Esophagus muscularis mucosa (tissue), 4 donors: ENCODE results near the gene OLFM2.

ENCODE experiments used
- EP300 ChIP-seq: sonication (generic); formaldehyde crosslinking; IDR thresholded peaks from one replicate; pipeline ENCODE4 v1.6.1; 2017; ENCODE audit warnings: antibody characterized with exemption
- POLR2A ChIP-seq: fragments of 450-650 bp; IDR thresholded peaks from one replicate; pipeline ENCODE4 v1.6.1; 2017; ENCODE audit warnings: antibody characterized with exemption, moderate library complexity, mild to moderate bottlenecking, low read depth
- TF ChIP-seq, protein P1 (sequence below), 3 experiments: fragments of 200-600 bp in 2 of 3; fragments of 450-650 bp in 1 of 3; sonication (generic) in 2 of 3; IDR thresholded peaks; one replicate each; pipeline ENCODE4 v1.5.1; 2017 to 2019; ENCODE audit warnings: antibody characterized with exemption in 3 of 3, mild to moderate bottlenecking in 2 of 3, moderate library complexity in 1 of 3

DNA sequence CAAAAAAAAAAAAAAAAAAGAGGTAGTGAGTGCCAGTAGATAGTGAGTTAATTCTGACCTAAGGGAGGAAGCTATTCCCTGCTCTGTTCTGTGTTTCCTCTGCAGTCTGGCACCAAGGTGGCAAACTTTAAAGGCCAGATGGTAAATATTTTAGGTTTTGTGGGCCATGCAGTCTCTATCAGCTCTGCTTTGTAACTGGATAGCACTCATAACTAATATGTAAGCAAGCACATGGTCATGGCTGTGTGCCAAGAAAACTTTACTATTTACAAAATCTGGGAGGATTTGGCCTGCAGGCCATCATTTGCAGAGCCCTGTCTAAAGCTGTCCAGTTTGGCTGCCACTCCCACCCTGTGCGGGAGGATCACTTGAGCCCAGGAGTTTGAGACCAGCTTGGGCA, 96.9 kb downstream of the OLFM2 start:
- TF ChIP-seq, protein P1, sequence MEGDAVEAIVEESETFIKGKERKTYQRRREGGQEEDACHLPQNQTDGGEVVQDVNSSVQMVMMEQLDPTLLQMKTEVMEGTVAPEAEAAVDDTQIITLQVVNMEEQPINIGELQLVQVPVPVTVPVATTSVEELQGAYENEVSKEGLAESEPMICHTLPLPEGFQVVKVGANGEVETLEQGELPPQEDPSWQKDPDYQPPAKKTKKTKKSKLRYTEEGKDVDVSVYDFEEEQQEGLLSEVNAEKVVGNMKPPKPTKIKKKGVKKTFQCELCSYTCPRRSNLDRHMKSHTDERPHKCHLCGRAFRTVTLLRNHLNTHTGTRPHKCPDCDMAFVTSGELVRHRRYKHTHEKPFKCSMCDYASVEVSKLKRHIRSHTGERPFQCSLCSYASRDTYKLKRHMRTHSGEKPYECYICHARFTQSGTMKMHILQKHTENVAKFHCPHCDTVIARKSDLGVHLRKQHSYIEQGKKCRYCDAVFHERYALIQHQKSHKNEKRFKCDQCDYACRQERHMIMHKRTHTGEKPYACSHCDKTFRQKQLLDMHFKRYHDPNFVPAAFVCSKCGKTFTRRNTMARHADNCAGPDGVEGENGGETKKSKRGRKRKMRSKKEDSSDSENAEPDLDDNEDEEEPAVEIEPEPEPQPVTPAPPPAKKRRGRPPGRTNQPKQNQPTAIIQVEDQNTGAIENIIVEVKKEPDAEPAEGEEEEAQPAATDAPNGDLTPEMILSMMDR (IDR thresholded peaks at IDR 0.05): no peak
- no peak for TF ChIP-seq POLR2A
- TF ChIP-seq EP300: no peak
